ENCODE results near the gene CHD3. TPM values are rescaled to one million over a fixed set of nuclear protein-coding genes. Genes with fewer than 3 reads are reported as not detected.
A peak's percentile ranks its signal among the peaks of the same experiment; 100 is the strongest.

The CHD3 gene
- polyA plus RNA-seq, 2 of the 4 experiments (the other 2 are of a cell fraction) = 56.3 to 111 TPM

DNA sequence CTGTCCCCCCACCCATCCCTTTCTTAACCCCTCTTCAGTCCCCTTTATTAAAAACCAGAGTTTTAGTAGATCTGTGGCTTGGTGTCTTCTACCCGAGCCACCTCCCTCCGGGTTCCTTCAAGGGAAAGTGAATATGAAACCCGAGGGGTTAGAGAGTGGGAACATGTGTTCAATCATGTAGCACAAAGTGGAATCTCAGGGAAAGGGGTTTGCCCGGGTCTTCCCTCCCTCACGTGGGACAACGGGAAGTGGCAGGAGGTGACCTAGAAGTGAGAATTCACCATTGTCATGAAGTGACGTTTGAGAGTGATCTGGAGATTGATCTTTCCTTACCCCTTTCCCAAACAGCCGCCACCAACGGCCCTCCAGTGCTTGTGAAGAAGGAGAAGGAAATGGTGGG is 22.5 kb downstream of the CHD3 start:
- CTCF ChIA-PET = interaction anchor here (1.3 to 14.8 kb wide), 11 partner anchors 12 to 167 kb away, joined by 4 to 372 read pairs (median 77); partner anchors contain the start of genes CHD3, CNTROB, KCNAB3 and TRAPPC1
- no peak for FAIRE-seq

DNA sequence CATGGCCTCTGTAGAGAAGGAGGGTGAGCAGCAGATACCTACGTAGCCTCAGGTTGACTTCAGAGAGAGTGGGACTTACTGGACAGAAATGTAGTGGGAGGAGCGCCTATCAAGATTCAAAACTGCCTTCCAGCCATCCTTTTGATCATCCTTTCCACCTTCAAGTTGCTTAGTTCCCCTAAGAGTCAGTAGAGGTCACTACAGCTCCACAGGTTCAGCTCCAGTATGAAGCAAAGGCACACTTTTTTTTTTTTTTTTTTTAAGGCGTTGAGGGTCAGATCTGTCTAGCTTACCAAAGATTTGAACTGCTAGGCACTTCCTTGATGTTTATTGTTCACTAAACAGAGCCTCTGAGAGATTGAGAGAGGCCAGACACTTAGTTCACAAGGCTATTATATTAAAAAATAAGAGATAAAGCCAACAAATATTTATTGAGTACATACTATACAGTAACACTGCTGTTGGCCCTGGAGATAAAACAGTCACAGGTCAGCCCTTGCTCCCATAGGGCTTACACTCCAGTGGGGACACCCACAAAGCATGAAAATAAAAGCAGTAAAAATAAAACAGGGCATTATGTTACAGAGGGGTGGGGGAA is 24.4 kb downstream of the CHD3 start:
- peak; percentile 99 for FAIRE-seq
- no peak overlapping the region for H3K4me3 ChIP-seq

More for the DNA sequence above, 22.5 kb downstream of the CHD3 start:
- no peak overlapping the region for H3K4me3 ChIP-seq
- no peak for DNase-seq (ENCODE audit: low read depth in 1 of 2, low spot score in 1 of 2)
- POLR2A ChIA-PET = no interaction called here
- H3K4me1 ChIP-seq = peaks cover 9% of the 10 kb centered on the region
- H3K27ac ChIP-seq = no peak overlapping the region
- H3K9me3 ChIP-seq = no peaks in the 10 kb centered on the region
- ATAC-seq = no peak
- TF ChIP-seq RNF2 (IDR thresholded peaks at IDR 0.05; ENCODE audit: borderline replicate concordance, low read depth) (no peak), EP300 (IDR thresholded peaks at IDR 0.05) (no peak), NFE2L2 (conservative IDR thresholded peaks at IDR 0.05; ENCODE audit: low read length) (no peak)
- no peak overlapping the region for H3K4me2 ChIP-seq
- WGBS (ENCODE audit: missing lambda C conversion rate) = 84% methylated on average over 9 of the region's 9 CpGs

More for the DNA sequence above, 24.4 kb downstream of the CHD3 start:
- ChIA-PET CTCF (interaction anchor here (0.5 to 14.8 kb wide), 43 partner anchors 8 to 1563 kb away, joined by 3 to 372 read pairs (median 5); partner anchors contain the start of genes CHD3, CNTROB, KCNAB3 and KDM6B), POLR2A (interaction anchor here (0.7 to 1.5 kb wide), 8 partner anchors 12 to 227 kb away, joined by 3 to 11 read pairs (median 4); partner anchors contain the start of genes CNTROB, CYB5D1, NAA38 and TRAPPC1)
- TF ChIP-seq, protein P1, sequence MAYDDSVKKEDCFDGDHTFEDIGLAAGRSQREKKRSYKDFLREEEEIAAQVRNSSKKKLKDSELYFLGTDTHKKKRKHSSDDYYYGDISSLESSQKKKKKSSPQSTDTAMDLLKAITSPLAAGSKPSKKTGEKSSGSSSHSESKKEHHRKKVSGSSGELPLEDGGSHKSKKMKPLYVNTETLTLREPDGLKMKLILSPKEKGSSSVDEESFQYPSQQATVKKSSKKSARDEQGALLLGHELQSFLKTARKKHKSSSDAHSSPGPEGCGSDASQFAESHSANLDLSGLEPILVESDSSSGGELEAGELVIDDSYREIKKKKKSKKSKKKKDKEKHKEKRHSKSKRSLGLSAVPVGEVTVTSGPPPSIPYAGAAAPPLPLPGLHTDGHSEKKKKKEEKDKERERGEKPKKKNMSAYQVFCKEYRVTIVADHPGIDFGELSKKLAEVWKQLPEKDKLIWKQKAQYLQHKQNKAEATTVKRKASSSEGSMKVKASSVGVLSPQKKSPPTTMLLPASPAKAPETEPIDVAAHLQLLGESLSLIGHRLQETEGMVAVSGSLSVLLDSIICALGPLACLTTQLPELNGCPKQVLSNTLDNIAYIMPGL (CRISPR knock-in tag; IDR thresholded peaks at IDR 0.05; ENCODE audit: borderline replicate concordance) = no peak
- TF ChIP-seq RCOR1 (IDR thresholded peaks at IDR 0.05; ENCODE audit: low read depth, low read length) = no peak
- TF ChIP-seq ZSCAN20 (CRISPR knock-in tag; IDR thresholded peaks at IDR 0.05) = no peak
- no peak for TF ChIP-seq ZNF302 (CRISPR knock-in tag; IDR thresholded peaks at IDR 0.05)
- TF ChIP-seq ZFP36 (IDR thresholded peaks at IDR 0.05; ENCODE audit: borderline replicate concordance, partially characterized antibody) = no peak
- TF ChIP-seq HEYL (CRISPR knock-in tag; IDR thresholded peaks at IDR 0.05) = no peak
- TF ChIP-seq ZC3H11A (IDR thresholded peaks at IDR 0.05) = no peak
- TF ChIP-seq, protein P2, sequence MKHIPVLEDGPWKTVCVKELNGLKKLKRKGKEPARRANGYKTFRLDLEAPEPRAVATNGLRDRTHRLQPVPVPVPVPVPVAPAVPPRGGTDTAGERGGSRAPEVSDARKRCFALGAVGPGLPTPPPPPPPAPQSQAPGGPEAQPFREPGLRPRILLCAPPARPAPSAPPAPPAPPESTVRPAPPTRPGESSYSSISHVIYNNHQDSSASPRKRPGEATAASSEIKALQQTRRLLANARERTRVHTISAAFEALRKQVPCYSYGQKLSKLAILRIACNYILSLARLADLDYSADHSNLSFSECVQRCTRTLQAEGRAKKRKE (CRISPR knock-in tag; IDR thresholded peaks at IDR 0.05; ENCODE audit: low read depth) = no peak
- no peak for TF ChIP-seq EHMT2 (IDR thresholded peaks at IDR 0.05; ENCODE audit: low read depth)
- peak; percentile 93 to 95 for TF ChIP-seq RAD21 (conservative IDR thresholded peaks at IDR 0.05 in 1 of 2, IDR thresholded peaks at IDR 0.05 in 1 of 2)
- TF ChIP-seq, protein P3, sequence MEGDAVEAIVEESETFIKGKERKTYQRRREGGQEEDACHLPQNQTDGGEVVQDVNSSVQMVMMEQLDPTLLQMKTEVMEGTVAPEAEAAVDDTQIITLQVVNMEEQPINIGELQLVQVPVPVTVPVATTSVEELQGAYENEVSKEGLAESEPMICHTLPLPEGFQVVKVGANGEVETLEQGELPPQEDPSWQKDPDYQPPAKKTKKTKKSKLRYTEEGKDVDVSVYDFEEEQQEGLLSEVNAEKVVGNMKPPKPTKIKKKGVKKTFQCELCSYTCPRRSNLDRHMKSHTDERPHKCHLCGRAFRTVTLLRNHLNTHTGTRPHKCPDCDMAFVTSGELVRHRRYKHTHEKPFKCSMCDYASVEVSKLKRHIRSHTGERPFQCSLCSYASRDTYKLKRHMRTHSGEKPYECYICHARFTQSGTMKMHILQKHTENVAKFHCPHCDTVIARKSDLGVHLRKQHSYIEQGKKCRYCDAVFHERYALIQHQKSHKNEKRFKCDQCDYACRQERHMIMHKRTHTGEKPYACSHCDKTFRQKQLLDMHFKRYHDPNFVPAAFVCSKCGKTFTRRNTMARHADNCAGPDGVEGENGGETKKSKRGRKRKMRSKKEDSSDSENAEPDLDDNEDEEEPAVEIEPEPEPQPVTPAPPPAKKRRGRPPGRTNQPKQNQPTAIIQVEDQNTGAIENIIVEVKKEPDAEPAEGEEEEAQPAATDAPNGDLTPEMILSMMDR (IDR thresholded peaks at IDR 0.05) = peak; percentile 95
- no peak for TF ChIP-seq EP300 (IDR thresholded peaks at IDR 0.05)
- TF ChIP-seq, protein P4, sequence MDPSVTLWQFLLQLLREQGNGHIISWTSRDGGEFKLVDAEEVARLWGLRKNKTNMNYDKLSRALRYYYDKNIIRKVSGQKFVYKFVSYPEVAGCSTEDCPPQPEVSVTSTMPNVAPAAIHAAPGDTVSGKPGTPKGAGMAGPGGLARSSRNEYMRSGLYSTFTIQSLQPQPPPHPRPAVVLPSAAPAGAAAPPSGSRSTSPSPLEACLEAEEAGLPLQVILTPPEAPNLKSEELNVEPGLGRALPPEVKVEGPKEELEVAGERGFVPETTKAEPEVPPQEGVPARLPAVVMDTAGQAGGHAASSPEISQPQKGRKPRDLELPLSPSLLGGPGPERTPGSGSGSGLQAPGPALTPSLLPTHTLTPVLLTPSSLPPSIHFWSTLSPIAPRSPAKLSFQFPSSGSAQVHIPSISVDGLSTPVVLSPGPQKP (IDR thresholded peaks at IDR 0.05; ENCODE audit: low read depth, low read length) = no peak
- TF ChIP-seq NR3C1 (IDR thresholded peaks at IDR 0.05) = no peak
- TF ChIP-seq SMC3 (IDR thresholded peaks at IDR 0.05) = peak; percentile 88
- TF ChIP-seq RARB (CRISPR knock-in tag; IDR thresholded peaks at IDR 0.05) = no peak
- no peak for TF ChIP-seq CBX2 (IDR thresholded peaks at IDR 0.05; ENCODE audit: borderline replicate concordance, low read depth)
- ATAC-seq (peak; percentile 54 to 68), DNase-seq (ENCODE audit: low read depth in 1 of 2, low spot score in 1 of 2) (peak; percentile 79 to 93)
- Histone ChIP-seq H3K4me1 (peaks cover 13% of the 10 kb centered on the region), H3K9me3 (no peaks in the 10 kb centered on the region), H3K27ac (no peak overlapping the region), H3K4me2 (no peak overlapping the region)
- 9% methylated on average over 3 of the region's 3 CpGs for WGBS (ENCODE audit: missing lambda C conversion rate)
